22Rv1 (cell line): ENCODE measurements around the gene CRY1.

Source experiments
- H3K27ac ChIP-seq: fragments of 450-650 bp; 2 replicates; pipeline ENCODE4 v1.5.1; 2017
- CTCF ChIP-seq: fragments of 450-650 bp; IDR thresholded peaks from 2 replicates; pipeline ENCODE4 v1.5.1; 2017; ENCODE audit warnings: mild to moderate bottlenecking
- ZFX ChIP-seq: fragments of 450-650 bp; IDR thresholded peaks from 2 replicates; pipeline ENCODE4 v1.6.1; 2017; ENCODE audit warnings: antibody characterized with exemption, borderline replicate concordance

The CRY1 gene

GRCh38 chr12:106976668-106977067 lies 116.7 kb downstream of the CRY1 start:
- no peak overlapping the region for H3K27ac ChIP-seq
- TF ChIP-seq ZFX (no peak), CTCF (no peak)

GRCh38 chr12:106975993-106976658 lies 117.2 kb downstream of the CRY1 start:
- H3K27ac ChIP-seq, result no peak overlapping the region
- no peak for TF ChIP-seq CTCF
- no peak for TF ChIP-seq ZFX

GRCh38 chr12:106975098-106975497 lies 118.3 kb downstream of the CRY1 start:
- TF ChIP-seq ZFX (no peak), CTCF (no peak)
- no peak overlapping the region for H3K27ac ChIP-seq

- no peak for TF ChIP-seq CTCF
- TF ChIP-seq ZFX, result no peak
- no peak overlapping the region for H3K27ac ChIP-seq
Observed at GRCh38 chr12:106974511-106974910, 118.8 kb downstream of the CRY1 start.

GRCh38 chr12:106973545-106973944 lies 119.8 kb downstream of the CRY1 start:
- H3K27ac ChIP-seq, result no peak overlapping the region
- no peak for TF ChIP-seq CTCF
- TF ChIP-seq ZFX, result no peak

- TF ChIP-seq ZFX (no peak), CTCF (no peak)
- no peak overlapping the region for H3K27ac ChIP-seq
Observed at GRCh38 chr12:106971065-106971464, 122.3 kb downstream of the CRY1 start.

- H3K27ac ChIP-seq, result no peak overlapping the region
- TF ChIP-seq CTCF, result no peak
- TF ChIP-seq ZFX, result no peak
Observed at GRCh38 chr12:106964526-106964925, 128.8 kb downstream of the CRY1 start.
